Vagina (tissue), 2 donors: ENCODE data around the gene ZNF180.

Source experiments
- POLR2A ChIP-seq, 2 donors: fragments of 450-650 bp; IDR thresholded peaks; one replicate each; pipeline ENCODE4 v1.6.1; 2017; ENCODE audit warnings: antibody characterized with exemption in 2 of 2, mild to moderate bottlenecking in 2 of 2, moderate library complexity in 2 of 2
- TF ChIP-seq, protein P1 (sequence below), 3 experiments: fragments of 450-650 bp in 2 of 3; fragments of 200-600 bp in 1 of 3; sonication (generic) in 1 of 3; IDR thresholded peaks; one replicate each; pipeline ENCODE4 v1.5.1; 2017 to 2019; ENCODE audit warnings: antibody characterized with exemption in 3 of 3, mild to moderate bottlenecking in 2 of 3, moderate library complexity in 2 of 3

DNA sequence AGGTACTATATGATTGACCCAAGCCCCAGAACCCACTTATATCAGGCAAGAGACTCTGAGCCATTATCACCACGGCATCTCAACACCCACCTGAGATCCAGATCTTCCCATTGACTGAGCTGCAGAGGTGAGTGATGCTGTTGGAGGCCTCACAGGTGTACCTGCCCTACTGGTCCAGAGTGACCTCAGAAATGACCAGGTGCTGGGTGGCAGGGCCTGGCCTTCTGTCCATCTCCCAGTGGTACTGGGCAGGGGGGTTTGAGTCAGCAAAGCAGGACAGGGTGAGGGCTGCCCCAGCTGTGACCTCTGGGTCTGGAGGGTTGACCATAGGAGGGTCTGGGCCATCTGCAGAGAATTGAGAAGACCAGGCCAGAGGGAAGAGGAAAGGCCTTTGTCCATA, 42.3 kb upstream of the ZNF180 start:
- TF ChIP-seq, protein P1, sequence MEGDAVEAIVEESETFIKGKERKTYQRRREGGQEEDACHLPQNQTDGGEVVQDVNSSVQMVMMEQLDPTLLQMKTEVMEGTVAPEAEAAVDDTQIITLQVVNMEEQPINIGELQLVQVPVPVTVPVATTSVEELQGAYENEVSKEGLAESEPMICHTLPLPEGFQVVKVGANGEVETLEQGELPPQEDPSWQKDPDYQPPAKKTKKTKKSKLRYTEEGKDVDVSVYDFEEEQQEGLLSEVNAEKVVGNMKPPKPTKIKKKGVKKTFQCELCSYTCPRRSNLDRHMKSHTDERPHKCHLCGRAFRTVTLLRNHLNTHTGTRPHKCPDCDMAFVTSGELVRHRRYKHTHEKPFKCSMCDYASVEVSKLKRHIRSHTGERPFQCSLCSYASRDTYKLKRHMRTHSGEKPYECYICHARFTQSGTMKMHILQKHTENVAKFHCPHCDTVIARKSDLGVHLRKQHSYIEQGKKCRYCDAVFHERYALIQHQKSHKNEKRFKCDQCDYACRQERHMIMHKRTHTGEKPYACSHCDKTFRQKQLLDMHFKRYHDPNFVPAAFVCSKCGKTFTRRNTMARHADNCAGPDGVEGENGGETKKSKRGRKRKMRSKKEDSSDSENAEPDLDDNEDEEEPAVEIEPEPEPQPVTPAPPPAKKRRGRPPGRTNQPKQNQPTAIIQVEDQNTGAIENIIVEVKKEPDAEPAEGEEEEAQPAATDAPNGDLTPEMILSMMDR (IDR thresholded peaks at IDR 0.05), result no peak
- TF ChIP-seq POLR2A (IDR thresholded peaks at IDR 0.05), result no peak
